H9 (cell line): ENCODE measurements around the gene BBIP1. TPM values are rescaled to one million over a fixed set of nuclear protein-coding genes. Genes with fewer than 3 reads are reported as not detected.

ENCODE experiments used
- DNase-seq: peaks from one replicate; pipeline ENCODE4 v3.0.0-alpha.2; 2017
- H2AFZ ChIP-seq: one replicate; pipeline ENCODE4 v1.6.1; 2013; ENCODE audit warnings: mild to moderate bottlenecking, low read length, control low read depth, moderate library complexity
- H2AK5ac ChIP-seq: 2 replicates; pipeline ENCODE4 v1.6.1; 2013; ENCODE audit warnings: low read length, control low read depth, mixed read lengths; ENCODE audit not compliant: insufficient read length
- H2BK120ac ChIP-seq: one replicate; pipeline ENCODE4 v1.6.1; 2013; ENCODE audit warnings: low read depth, mild to moderate bottlenecking, low read length, control low read depth, inconsistent platforms; ENCODE audit not compliant: poor library complexity, severe bottlenecking
- H2BK12ac ChIP-seq: 2 replicates; pipeline ENCODE4 v1.6.1; 2013; ENCODE audit warnings: low read length, control low read depth, mixed read lengths, low read depth; ENCODE audit not compliant: insufficient read length
- H2BK15ac ChIP-seq: 2 replicates; pipeline ENCODE4 v1.6.1; 2013; ENCODE audit warnings: low read depth, low read length, control low read depth
- H2BK20ac ChIP-seq: one replicate; pipeline ENCODE4 v1.6.1; 2013; ENCODE audit warnings: low read depth, mild to moderate bottlenecking, low read length, control low read depth, inconsistent platforms; ENCODE audit not compliant: poor library complexity, severe bottlenecking
- H2BK5ac ChIP-seq: 2 replicates; pipeline ENCODE4 v1.6.1; 2013; ENCODE audit warnings: low read length, control low read depth, mixed read lengths; ENCODE audit not compliant: insufficient read length
- H3K14ac ChIP-seq: 2 replicates; pipeline ENCODE4 v1.6.1; 2013; ENCODE audit warnings: low read length, control low read depth; ENCODE audit not compliant: insufficient read depth
- H3K18ac ChIP-seq: 2 replicates; pipeline ENCODE4 v1.6.1; 2013; ENCODE audit warnings: low read depth, mild to moderate bottlenecking, mixed read lengths, low read length, control low read depth; ENCODE audit not compliant: insufficient read length
- H3K23ac ChIP-seq: 2 replicates; pipeline ENCODE4 v1.6.1; 2013; ENCODE audit warnings: low read length, control low read depth, mixed read lengths, low read depth; ENCODE audit not compliant: insufficient read length
- H3K23me2 ChIP-seq: 2 replicates; pipeline ENCODE4 v1.6.1; 2013; ENCODE audit warnings: low read depth, mild to moderate bottlenecking, mixed read lengths, low read length, control low read depth; ENCODE audit not compliant: insufficient read length, poor library complexity, severe bottlenecking
- H3K27ac ChIP-seq: 2 replicates; pipeline ENCODE4 v1.5.1; 2013; ENCODE audit warnings: low read length, control low read depth, mixed read lengths, low read depth; ENCODE audit not compliant: insufficient read length
- H3K27me3 ChIP-seq: 2 replicates; pipeline ENCODE4 v1.6.1; 2013; ENCODE audit warnings: low read length, control low read depth, inconsistent platforms; ENCODE audit not compliant: insufficient read depth
- H3K4ac ChIP-seq: 2 replicates; pipeline ENCODE4 v1.6.1; 2013; ENCODE audit warnings: low read depth, mild to moderate bottlenecking, control low read depth, inconsistent platforms, low read length, moderate library complexity
- H3K4me1 ChIP-seq: 2 replicates; pipeline ENCODE4 v1.6.1; 2013; ENCODE audit warnings: low read length, control low read depth, inconsistent platforms; ENCODE audit not compliant: insufficient read depth
- H3K4me2 ChIP-seq: 2 replicates; pipeline ENCODE4 v1.6.1; 2013; ENCODE audit warnings: low read length, control low read depth, mixed read lengths; ENCODE audit not compliant: insufficient read length, insufficient read depth
- H3K56ac ChIP-seq: 2 replicates; pipeline ENCODE4 v1.6.1; 2013; ENCODE audit warnings: low read depth, mild to moderate bottlenecking, mixed read lengths, low read length, control low read depth; ENCODE audit not compliant: insufficient read length
- H3K79me1 ChIP-seq: 2 replicates; pipeline ENCODE4 v1.6.1; 2013; ENCODE audit warnings: low read depth, mild to moderate bottlenecking, moderate library complexity, low read length, control low read depth, inconsistent platforms; ENCODE audit not compliant: insufficient read depth, poor library complexity, severe bottlenecking
- H3K79me2 ChIP-seq: 2 replicates; pipeline ENCODE4 v1.6.1; 2013; ENCODE audit warnings: low read length, control low read depth, inconsistent platforms; ENCODE audit not compliant: insufficient read depth
- H3K9ac ChIP-seq: 2 replicates; pipeline ENCODE4 v1.6.1; 2013; ENCODE audit warnings: low read length, control low read depth, mixed read lengths; ENCODE audit not compliant: insufficient read length; ENCODE audit errors: extremely low read depth
- H3K9me3 ChIP-seq: one replicate; pipeline ENCODE4 v1.6.1; 2013; ENCODE audit warnings: low read depth, low read length, inconsistent platforms; ENCODE audit not compliant: control insufficient read depth
- H3T11ph ChIP-seq: one replicate; pipeline ENCODE4 v1.6.1; 2013; ENCODE audit warnings: mild to moderate bottlenecking, low read length, control low read depth, inconsistent platforms
- H4K20me1 ChIP-seq: one replicate; pipeline ENCODE4 v1.6.1; 2013; ENCODE audit not compliant: control insufficient read depth, insufficient read length, insufficient read depth
- H4K5ac ChIP-seq: 2 replicates; pipeline ENCODE4 v1.6.1; 2013; ENCODE audit warnings: low read depth, mild to moderate bottlenecking, mixed read lengths, low read length, control low read depth; ENCODE audit not compliant: insufficient read length
- H4K8ac ChIP-seq: replicated peaks from 2 replicates; pipeline ENCODE4 v1.6.1; 2013; ENCODE audit warnings: low read length, control low read depth, mixed read lengths, low read depth; ENCODE audit not compliant: insufficient read length
- H4K91ac ChIP-seq: 2 replicates; pipeline ENCODE4 v1.6.1; 2013; ENCODE audit warnings: low read depth, mild to moderate bottlenecking, moderate library complexity, mixed read lengths, low read length, control low read depth; ENCODE audit not compliant: insufficient read length
- H3K27ac Mint-ChIP-seq, 3 experiments: 2 replicates in 2 of 3; 3 replicates in 1 of 3; pipeline ENCODE4 v1.8.0; 2020 to 2021; ENCODE audit warnings: mixed read lengths in 3 of 3, mild to moderate bottlenecking in 1 of 3, moderate library complexity in 1 of 3
- H3K27me3 Mint-ChIP-seq: 2 replicates; pipeline ENCODE4 v1.8.0; 2021; ENCODE audit warnings: low read depth, mild to moderate bottlenecking, moderate library complexity, mixed read lengths
- H3K36me3 Mint-ChIP-seq, 3 experiments: 2 replicates in 2 of 3; 3 replicates in 1 of 3; pipeline ENCODE4 v1.8.0; 2020 to 2021; ENCODE audit warnings: low read depth in 3 of 3, mixed read lengths in 3 of 3; ENCODE audit not compliant: insufficient read depth in 1 of 3
- H3K4me1 Mint-ChIP-seq, 2 experiments: 2 replicates each; pipeline ENCODE4 v1.8.0; 2020; ENCODE audit warnings: mixed read lengths in 2 of 2
- H3K4me3 Mint-ChIP-seq, 2 experiments: 2 replicates in 1 of 2; 3 replicates in 1 of 2; pipeline ENCODE4 v1.8.0; 2020 to 2021; ENCODE audit warnings: mild to moderate bottlenecking in 2 of 2, mixed read lengths in 2 of 2, moderate library complexity in 1 of 2
- H3K9me3 Mint-ChIP-seq, 2 experiments: 2 replicates in 1 of 2; 3 replicates in 1 of 2; pipeline ENCODE4 v1.8.0; 2020; ENCODE audit warnings: mild to moderate bottlenecking in 2 of 2, mixed read lengths in 2 of 2, moderate library complexity in 1 of 2
- WGBS: extraction: QIAGEN DNeasy Blood & Tissue Kit; methylation state at CpG from one replicate; pipeline ENCODE4 v1.1.7; 2013; ENCODE audit warnings: missing lambda C conversion rate, low lambda C conversion rate, mixed read lengths; ENCODE audit not compliant: insufficient read length; ENCODE audit errors: extremely low coverage; 5-methylcytosine and 5-hydroxymethylcytosine counted together
- total RNA-seq: library from RNA; stranded (reverse); gene quantifications from 2 replicates; pipeline ENCODE4 v1.2.1, GENCODE V29; 2021
- TF ChIP-seq, protein P1 (sequence below): fragments of 200-600 bp; sonication (generic); conservative IDR thresholded peaks from 3 replicates; pipeline ENCODE4 v1.8.0; 2021; ENCODE audit warnings: antibody characterized with exemption, mild to moderate bottlenecking

Gene BBIP1
- total RNA-seq, 1 experiment from 2014 or later = 18.8 TPM

- no peaks in the 10 kb centered on the region for H4K20me1 ChIP-seq
- no peak overlapping the region for H3K4ac ChIP-seq
- Mint-ChIP-seq H3K9me3 (0 out of 5 replicates have a peak, but pooled peaks cover 0 to 2% of the 10 kb centered on the region in 2 experiments), H3K27me3 (peaks cover 2% of the 10 kb centered on the region; the same call in 1 of the 2 replicates), H3K4me1 (peaks cover 4% of the 10 kb centered on the region in 2 experiments), H3K36me3 (no peaks in the 10 kb centered on the region), H3K27ac (no peak overlapping the region), H3K4me3 (no peak overlapping the region)
- no peak overlapping the region for H4K91ac ChIP-seq
- H3T11ph ChIP-seq = no peak overlapping the region
- H3K4me2 ChIP-seq = no peak overlapping the region
- H2AFZ ChIP-seq = no peak overlapping the region
- H3K79me1 ChIP-seq = no peaks in the 10 kb centered on the region
- no peak overlapping the region for H3K27ac ChIP-seq
- H4K8ac ChIP-seq = no peak overlapping the region
- no peak overlapping the region for H3K23ac ChIP-seq
- H3K14ac ChIP-seq = no peak overlapping the region
- H2BK15ac ChIP-seq = no peak overlapping the region
- no peak overlapping the region for H3K18ac ChIP-seq
- WGBS = no CpG with 5 or more reads among the region's 4 CpGs
- H3K79me2 ChIP-seq = no peaks in the 10 kb centered on the region
- no peak overlapping the region for H3K56ac ChIP-seq
- no peak overlapping the region for H3K9ac ChIP-seq
- no peak for DNase-seq
- no peak overlapping the region for H2BK20ac ChIP-seq
- H4K5ac ChIP-seq = no peak overlapping the region
- no peaks in the 10 kb centered on the region for H3K27me3 ChIP-seq
- no peak overlapping the region for H2BK120ac ChIP-seq
- H2BK5ac ChIP-seq = no peak overlapping the region
- no peaks in the 10 kb centered on the region for H3K4me1 ChIP-seq
- H2BK12ac ChIP-seq = no peak overlapping the region
- H3K9me3 ChIP-seq = no peaks in the 10 kb centered on the region
- no peaks in the 10 kb centered on the region for H3K23me2 ChIP-seq
- H2AK5ac ChIP-seq = no peak overlapping the region
- TF ChIP-seq, protein P1, sequence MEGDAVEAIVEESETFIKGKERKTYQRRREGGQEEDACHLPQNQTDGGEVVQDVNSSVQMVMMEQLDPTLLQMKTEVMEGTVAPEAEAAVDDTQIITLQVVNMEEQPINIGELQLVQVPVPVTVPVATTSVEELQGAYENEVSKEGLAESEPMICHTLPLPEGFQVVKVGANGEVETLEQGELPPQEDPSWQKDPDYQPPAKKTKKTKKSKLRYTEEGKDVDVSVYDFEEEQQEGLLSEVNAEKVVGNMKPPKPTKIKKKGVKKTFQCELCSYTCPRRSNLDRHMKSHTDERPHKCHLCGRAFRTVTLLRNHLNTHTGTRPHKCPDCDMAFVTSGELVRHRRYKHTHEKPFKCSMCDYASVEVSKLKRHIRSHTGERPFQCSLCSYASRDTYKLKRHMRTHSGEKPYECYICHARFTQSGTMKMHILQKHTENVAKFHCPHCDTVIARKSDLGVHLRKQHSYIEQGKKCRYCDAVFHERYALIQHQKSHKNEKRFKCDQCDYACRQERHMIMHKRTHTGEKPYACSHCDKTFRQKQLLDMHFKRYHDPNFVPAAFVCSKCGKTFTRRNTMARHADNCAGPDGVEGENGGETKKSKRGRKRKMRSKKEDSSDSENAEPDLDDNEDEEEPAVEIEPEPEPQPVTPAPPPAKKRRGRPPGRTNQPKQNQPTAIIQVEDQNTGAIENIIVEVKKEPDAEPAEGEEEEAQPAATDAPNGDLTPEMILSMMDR = no peak
Measured at GRCh38 chr10:110852947-110853346, 66.0 kb downstream of the BBIP1 start.
